Germinal center (tissue), 1 donor: Measurements from ENCODE around the gene PIGQ.

Source experiments
- DNase-seq: peaks from one replicate; pipeline ENCODE4 v3.0.0; 2012; ENCODE audit warnings: mixed read lengths, low spot score

PIGQ gene

DNA sequence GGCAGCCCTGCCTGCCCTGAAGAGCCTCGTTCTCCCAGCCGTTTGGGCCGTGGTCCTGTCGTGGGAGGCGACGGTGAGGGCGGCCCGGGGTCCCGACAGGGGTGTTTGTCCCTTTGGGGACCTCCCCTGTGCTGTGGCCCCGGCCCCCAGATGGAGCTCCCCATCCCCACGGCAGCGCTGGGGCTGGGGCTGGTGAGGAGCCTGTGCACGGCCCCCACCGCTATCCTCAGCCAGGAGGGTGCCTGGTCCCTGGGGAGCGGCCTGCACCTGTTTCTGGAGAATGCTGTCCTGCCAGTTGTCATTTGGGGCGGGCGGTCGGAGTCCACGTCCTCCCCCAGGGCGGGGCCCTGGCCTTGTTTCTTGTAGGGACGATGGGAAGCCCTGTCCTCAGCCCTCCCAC, 35.6 kb upstream of the PIGQ start:
- DNase-seq: no peak

DNA sequence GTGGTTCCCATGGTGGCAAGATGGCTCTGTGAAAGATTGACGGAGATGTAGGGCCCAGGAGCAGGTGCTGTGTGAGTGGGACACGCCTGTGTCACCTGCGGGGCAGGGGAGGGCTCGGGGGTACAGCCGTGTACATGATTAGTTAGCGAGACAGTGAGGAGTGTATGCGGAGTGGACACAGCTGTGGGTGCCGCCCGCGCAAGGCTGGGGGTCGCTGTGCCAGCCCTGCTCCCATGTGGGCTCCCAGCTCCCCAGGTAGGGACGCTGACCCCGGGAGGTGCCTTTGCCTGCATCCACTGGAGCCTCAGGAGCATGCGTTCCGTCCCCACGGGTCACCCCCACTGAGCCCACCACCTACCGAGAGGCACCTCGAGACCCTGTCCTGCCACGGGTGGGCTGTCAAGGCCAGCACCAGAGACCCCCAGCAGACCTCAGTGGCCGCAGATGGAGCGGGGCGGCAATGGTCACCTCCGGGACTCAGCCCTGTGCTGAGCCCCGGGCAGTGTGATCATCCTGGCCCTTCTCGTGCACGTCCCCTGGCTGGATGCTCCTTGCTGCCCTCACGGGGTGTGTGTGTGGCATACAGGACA, 34.8 kb upstream of the PIGQ start:
- no peak for DNase-seq

DNA sequence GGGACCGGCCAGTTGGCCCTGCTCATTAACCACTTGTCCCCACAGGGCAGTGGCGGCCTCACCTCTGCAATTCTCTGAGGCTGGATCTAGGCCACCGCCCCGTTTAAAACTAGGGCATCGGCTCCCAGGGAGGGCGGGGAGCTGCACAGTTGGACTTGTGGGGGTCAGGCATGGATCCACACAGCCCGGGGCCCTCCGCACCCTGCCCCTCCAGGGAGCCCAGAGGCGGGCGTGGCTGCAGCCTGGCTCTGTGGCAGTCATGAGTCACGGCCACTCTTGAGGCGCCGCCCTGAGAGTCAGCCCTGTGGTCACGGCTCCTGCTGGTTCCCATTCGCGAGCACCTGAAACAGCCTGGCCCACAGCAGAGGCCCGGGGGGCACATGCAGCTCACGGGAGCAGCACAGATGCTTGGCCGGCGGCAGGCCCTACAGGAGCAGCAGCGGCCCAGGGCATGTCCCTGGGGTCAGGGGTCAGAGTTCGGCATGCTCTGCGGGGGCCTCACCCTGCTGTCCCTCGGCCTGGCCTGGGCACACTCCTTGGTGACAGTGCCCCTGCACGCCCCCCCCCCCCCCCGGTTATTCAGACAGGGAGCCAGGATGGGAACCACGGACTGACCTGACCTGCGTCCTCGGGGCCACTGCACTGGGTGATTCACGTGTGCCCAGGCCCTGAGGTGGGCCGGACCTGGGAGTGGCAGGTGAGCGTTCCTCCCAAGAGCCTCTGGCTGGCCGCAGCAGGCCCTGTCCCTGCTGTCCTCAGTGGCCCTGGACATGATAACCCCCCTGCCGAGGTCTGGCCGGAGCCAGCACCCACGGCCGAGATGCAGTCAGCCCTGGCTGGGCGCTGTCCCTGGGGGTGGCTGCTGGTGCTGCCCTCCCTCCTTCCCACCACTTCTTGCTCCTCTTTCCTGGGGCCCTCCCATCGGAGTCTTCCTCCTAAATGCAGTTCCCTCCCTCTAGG, 34.0 kb upstream of the PIGQ start:
- DNase-seq: no peak

DNA sequence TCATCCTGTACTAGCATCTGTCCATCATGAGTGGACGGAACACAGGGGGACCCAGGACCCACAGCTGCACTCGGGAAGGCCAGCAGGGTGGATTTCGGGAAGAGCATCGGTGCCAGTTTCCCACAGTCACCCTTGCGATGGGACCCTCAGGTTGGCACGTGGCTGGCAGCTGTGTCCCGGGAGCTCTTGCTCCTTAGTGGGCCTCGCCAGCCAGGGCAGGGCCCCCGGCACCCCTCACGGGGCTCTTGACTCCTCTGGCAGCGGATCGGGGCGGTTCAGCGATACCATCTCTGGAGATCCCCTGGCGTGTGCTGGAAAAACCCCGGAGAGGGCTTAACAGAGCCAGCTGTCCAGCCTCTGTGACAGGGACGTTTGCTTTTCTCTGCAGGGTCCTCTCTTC, 33.0 kb upstream of the PIGQ start:
- no peak for DNase-seq

DNA sequence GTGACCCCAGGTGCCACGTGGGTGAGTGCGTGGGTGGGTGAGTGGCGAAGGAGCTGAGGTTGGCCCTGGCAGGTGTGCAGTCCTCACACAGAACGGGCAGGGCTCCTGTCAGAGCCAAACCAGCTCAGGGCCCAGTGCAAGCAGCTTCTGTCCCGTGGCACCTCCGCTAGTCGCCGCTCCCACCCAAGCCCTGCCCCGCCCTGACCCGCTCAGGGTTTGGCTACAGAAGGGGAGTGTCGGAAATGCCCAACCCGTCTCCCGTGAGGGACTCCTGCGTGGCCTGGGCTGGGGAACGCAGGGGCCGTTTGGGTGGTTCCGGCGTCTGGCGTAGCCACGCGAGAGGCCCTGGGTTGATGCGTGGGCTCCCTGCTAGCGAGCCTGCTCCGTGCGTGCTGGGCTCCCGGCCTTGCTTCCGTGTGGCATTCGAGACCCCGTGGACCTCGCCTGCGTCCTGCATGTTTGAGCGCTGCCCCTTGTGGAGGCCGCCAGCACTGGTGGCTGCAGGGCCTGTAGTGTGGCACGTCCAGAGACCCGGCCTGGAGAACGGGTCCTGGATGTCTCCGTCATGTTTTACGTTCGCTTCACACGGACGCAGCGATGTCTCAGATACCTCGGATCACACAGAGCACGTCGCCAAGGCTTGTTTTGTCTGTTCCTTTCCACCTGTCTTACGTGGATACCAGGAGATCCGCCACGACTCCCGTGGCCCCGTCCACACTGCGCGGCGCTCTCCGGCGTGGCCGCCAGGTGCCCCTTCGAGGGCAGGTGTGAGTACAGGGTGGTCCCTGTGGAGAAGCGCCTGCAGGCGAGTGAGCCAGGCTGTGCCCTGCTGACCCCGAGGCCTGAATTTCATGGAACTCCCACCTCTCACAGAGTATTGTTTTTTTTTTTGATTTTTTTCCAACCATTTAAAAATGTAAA, 32.1 kb upstream of the PIGQ start:
- no peak for DNase-seq

DNA sequence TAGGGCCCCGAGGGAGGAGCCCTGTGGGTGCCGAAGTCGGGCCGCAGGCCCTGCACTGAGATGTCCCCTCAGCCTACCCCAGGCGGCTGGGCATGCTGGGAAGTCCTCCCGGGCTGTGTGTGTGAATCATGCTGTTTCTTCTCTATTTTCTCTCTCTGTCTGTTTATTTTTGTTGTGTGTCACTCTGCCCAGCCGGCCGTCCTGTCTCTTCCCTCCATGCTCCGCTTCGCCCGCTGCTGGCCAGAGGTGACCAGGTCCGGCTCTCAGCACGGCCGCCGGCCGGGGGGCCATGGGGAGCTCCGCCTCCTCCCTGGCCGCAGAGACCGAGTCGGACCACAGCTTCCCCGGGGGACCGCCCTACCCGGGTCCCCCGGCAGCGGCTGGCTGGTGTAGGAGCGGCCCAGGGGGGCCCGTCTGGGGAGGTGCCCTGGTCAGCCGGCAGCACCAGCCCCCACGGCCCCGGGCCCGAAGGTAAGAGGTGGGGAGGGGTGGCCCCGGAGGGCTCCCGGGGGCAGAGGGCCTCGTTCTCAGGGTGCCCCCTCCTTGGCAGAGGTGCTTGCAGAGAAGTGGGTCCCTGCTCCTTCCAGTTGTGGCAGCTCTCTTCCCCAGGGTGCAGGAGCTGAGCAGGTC, 29.8 kb upstream of the PIGQ start:
- no peak for DNase-seq

DNA sequence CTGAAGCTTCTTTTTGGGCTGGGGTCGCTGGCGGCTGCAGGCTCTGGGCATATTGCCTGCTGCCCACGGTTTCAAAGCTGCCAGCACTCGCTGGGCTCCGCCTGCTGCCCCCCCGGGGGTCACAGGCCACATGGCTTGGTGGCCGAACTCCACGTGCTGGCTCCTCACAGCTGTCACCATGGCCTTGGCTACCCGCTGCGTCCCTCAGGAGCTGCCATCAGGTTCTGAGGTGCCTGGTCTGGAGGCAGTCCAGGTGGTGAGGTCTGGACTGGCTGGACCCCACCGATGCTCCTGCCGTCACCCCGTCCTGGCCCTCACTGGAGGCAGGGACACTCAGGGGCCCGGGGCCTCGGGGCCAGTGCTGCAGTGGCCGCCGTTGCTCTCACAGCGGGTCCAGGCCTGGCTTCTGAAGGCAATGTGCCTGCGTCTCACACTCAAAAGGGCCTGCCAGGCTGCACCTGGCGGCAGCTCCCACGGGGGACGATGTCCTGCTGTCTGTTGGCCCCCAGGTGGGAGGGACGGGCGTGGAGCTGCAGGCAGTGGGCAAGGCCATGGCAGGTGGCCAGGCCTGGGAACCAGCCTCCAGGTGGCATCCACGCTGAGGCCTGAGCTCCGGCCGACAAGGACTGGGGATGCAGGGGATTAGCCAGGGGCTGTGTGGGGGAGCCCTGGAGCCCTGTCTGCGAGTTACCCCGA, 29.0 kb upstream of the PIGQ start:
- no peak for DNase-seq

DNA sequence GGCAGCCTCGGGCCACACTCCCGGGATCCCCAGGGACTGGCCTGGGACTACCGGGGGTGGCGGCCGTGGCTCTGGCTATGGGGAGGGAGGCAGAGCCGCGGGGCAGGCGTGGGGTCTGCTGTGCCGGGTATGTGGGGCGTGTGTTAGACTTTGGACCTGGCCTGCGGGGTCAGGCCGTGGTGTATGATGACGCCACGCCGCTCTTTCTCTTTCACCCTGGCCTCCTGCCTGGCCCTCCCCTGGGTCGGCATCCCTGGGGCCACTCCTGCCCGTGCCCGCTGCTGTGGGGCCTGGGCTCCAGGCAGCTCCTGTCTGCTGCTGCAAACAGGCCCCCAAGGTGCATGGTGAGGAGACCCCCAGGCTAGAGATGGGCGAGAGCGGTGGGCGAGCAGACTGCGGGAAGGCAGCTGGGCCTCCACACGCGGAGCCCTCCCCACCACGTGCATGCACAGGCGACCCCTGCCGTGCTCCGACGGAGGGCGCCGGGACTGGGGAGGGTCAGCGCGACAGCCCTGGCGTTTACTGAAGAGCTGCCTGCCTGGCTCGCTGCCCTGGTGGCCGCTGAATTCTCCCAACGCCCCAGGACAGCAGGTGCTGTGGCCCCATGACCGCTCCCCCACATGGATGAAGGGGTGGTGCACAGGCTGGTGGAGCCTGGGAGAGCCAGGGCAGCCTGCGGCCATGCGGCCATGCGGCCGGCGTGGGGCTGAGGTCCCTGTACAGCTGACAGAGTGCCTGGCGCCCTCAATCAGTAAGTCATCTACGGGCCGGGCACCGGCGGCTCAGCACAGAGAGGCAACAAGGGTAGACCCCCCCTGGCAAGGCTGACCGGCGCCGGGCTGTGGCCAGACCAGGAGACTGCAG, 26.2 kb upstream of the PIGQ start:
- DNase-seq: no peak

DNA sequence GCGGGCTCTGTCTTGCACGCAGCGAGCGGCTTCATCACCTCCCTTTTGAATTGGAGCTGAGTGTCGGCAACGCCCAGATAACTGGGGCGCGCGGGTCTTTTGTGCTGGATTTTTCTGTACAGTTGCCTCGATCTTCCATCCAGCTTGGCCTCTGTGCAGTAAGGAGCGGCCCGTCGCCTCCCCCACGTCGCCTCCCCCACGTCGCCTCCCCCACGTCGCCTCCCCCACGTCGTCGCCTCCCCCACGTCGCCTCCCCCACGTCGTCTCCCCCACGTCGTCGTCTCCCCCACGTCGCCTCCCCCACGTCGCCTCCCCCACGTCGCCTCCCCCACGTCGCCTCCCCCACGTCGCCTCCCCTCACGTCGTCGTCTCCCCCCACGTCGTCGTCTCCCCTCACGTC, 25.3 kb upstream of the PIGQ start:
- DNase-seq: no peak

DNA sequence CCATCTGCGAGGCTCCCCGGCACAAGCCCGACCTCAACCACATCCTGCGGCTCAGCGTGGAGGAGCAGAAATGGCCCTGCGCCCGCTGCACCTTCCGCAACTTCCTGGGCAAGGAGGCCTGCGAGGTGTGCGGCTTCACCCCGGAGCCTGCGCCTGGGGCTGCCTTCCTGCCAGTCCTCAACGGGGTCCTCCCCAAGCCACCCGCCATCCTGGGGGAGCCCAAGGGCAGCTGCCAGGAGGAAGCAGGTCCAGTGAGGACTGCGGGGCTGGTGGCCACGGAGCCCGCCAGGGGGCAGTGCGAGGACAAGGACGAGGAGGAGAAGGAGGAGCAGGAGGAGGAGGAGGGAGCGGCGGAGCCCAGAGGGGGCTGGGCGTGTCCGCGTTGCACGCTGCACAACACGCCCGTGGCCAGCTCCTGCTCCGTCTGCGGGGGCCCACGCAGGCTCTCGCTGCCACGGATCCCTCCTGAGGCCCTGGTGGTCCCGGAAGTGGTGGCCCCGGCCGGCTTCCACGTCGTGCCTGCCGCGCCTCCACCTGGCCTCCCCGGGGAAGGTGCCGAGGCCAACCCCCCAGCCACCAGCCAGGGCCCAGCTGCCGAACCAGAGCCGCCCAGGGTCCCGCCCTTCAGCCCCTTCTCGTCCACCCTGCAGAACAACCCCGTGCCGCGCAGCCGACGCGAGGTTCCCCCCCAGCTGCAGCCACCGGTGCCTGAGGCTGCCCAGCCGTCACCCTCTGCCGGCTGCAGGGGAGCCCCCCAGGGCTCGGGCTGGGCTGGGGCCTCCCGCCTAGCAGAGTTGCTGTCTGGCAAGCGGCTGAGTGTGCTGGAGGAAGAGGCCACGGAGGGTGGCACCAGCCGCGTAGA, 22.6 kb upstream of the PIGQ start:
- DNase-seq: no peak

DNA sequence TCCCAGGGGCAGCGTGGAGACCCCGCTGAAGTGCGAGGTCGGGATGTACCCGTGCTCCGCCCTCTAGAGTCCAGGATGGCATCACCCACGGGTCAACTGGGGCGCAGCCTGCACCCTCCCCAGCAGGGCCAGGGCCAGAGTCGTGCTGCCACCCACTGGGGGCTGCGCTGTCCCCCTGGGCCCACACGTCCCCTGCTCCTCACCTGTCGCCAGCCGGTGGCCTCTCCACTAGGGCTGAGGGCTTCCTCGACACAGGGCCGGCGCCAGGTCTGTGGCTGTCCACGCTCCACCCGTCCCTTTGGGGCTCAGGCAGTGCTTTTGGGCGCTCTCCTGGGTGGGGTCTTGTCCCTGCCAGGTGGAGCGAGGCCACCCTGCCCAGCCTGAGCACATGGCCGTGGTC, 21.2 kb upstream of the PIGQ start:
- no peak for DNase-seq

DNA sequence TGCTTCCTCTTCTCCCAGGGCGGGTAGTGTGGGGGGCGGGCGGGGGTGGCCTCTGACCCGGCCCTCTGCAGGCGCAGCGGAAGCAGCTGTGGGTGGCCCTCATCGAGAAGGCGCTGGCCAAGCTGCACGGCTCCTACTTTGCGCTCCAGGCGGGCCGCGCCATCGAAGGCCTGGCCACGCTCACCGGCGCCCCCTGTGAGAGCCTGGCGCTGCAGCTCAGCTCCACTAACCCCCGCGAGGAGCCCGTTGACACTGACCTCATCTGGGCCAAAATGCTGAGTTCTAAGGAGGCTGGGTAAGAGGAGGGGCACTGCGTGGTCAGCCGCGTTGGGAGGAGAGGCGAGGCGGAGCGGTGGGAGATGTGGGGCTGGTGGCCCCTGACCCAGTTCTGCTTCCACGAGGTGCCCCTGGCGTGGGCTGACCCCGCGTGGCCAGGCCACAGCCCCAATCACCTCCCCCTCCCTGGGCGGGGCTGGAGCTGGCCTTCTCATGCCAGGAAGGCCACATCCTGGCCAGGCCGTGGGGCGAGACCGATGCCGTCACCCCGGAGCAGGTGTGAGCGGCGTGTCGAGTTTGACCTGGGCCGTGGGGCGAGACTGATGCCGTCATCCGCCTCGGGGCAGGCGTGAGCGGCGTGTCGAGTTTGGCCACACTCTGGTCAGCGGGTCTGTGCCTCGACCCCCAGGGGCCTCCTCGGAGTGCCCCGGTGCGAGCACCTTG, 20.1 kb upstream of the PIGQ start:
- no peak for DNase-seq

DNA sequence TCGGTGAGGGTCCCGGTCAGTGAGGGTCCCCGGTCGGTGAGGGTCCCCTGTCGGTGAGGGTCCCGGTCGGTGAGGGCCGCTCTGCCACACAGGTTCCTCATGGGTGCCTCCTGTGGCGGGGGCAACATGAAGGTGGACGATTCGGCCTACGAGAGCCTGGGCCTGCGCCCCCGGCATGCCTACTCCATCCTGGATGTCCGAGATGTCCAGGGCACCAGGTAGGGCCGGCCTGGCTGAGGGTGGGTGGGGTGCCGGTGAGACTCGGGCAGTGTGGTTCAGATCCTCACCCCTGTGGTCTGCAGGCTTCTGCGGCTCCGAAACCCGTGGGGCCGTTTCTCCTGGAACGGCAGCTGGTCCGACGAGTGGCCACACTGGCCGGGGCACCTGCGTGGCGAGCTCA, 18.6 kb upstream of the PIGQ start:
- no peak for DNase-seq

DNA sequence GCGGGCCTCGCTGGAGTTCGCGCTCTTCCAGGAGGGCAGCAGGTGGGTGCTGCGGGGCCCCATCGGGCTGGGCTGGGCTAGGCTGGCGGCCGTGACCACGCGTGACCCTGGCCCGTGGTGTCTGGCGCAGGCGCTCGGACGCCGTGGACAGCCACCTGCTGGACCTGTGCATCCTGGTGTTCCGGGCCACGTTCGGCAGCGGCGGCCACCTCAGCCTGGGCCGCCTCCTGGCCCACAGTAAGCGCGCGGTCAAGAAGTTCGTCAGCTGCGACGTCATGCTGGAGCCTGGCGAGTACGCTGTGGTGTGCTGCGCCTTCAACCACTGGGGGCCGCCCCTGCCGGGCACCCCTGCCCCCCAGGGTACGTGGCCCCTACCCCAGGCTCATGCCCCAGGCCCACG, 17.6 kb upstream of the PIGQ start:
- DNase-seq: no peak

DNA sequence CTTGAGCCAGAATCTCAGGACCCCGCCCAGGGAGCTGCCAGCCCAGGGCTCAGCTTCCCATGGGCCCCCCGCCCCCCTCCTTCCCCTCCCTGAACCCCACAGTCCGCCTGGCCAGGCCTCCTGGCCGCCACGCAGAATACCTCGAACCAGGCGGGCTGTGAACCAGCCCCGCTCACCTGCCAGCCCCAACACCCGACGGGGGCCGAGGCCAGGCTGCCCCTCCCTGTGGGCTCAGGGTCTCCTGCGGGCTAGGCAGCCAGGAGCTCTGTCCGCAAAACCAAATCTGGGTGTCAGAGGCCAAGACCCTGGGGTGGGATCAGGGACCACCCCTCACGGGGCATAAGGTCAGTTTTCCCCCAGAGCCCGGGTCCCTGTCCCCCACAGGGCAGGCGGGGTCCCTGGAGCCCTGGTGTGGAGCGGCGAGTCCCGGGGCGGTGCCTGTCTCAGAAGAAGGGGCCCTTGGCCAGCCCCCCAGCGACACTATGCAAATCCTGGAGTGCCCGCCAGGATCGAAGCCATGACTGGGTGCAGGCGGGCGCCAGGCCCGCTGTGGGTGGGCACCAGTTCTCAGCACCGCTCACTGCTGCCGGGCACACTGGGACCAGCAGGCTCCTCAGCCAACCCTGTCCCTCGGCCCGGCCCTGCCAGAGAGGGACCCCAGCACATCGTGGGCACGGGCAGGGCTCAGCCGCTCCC, 16.0 kb upstream of the PIGQ start:
- no peak for DNase-seq

DNA sequence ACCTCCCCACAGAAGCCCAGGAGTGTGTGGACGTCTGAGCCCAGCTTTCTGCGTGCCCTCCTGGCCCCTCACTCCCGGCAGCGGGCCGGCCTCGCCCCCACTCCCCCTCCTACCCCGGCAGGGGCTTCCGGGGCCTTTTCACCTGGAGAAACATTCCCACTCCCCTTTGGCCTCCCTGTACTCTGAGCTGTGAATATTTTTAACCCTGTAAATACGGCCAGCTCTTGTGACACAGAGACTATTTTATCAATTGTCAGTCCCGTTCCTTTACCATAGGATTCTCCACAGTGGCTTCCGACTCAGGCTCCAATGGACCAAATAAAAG, 15.5 kb upstream of the PIGQ start:
- DNase-seq: no peak

DNA sequence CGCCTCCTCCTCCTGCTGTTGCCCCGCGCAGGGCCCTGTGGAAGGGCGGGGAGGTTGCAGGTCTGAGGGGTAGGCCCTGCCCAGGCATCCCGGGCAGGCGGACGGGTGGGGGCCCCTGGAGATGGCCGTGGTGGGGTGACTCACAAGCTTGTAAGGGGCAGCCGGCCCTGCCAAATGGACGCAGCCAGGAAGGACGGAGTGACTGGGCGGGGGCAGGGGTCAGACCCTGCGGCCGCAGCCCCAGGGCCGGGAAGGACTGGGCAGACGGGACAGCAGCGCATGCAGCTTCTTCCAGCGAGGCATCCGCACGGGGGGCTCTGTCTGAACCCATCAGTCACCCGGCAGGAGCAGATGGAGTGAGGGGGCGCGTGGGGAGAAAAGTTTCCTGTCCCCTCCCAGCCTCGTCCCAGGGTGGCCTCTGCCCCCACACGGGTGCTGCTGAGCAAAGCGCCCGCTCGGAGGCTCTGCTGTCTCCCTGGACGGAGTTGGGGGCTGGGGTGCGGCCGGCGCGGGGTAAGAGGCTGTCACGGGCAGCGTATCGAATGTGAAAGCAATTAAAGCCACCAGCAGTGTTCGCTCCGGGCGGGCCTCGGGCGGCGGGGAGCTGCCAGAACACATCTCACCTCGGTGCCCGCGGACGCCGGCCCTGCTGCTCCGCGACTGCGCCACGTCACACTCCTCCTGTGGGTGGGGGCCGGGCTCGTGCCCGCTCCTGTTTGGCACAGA, 15.0 kb upstream of the PIGQ start:
- no peak for DNase-seq
